Endothelial cell of umbilical vein (primary cell): ENCODE data around the gene RFX1. TPM values are rescaled to one million over a fixed set of nuclear protein-coding genes. Genes with fewer than 3 reads are reported as not detected.

Experiments used
- BruUV-seq: library from RNA; stranded (reverse); fragments of 400-500 nt; replicated peaks from 2 replicates; lab custom pipeline; 2021; lab: Mats Ljungman, UMichigan
- CTCF ChIA-PET: fragments of 300-600, 350-600 bp; sonication (Branson Sonifier 250); formaldehyde crosslinking; loops from one replicate; lab custom pipeline; 2021; ENCODE audit warnings: antibody characterized with exemption, inconsistent platforms; lab: Charles Lee
- POLR2A ChIA-PET: fragments of 300-600, 350-600 bp; sonication (Branson Sonifier 250); formaldehyde crosslinking; loops from one replicate; lab custom pipeline; 2021; ENCODE audit warnings: antibody characterized with exemption, inconsistent platforms; lab: Charles Lee
- DNase-seq: peaks from one replicate; pipeline ENCODE4 v3.0.0-alpha.2; 2011; ENCODE audit warnings: low read depth, low spot score
- FAIRE-seq: peaks from 2 replicates; lab custom pipeline; 2011; peaks lifted over from hg19 to GRCh38; lab: Jason Lieb, UNC
- H2AFZ ChIP-seq: 2 replicates; pipeline ENCODE4 v1.6.0; 2012; ENCODE audit warnings: low read depth, low read length, control low read depth, inconsistent platforms
- H3K27ac ChIP-seq: 2 replicates; pipeline ENCODE4 v1.5.1; 2011; ENCODE audit warnings: low read depth, mild to moderate bottlenecking, control low read depth, low read length, moderate library complexity; ENCODE audit not compliant: insufficient read depth
- H3K27me3 ChIP-seq, 2 experiments: 2 replicates each; pipeline versions ENCODE4 v1.6.0 to v1.6.1; 2011; ENCODE audit warnings: low read length in 2 of 2, mixed read lengths in 1 of 2; ENCODE audit not compliant: control insufficient read depth in 2 of 2, insufficient read depth in 2 of 2
- H3K36me3 ChIP-seq, 2 experiments: 2 replicates in 1 of 2; 3 replicates in 1 of 2; pipeline ENCODE4 v1.5.1; 2011; ENCODE audit warnings: low read length in 2 of 2, mild to moderate bottlenecking in 1 of 2, moderate library complexity in 1 of 2; ENCODE audit not compliant: control insufficient read depth in 2 of 2, insufficient read depth in 2 of 2; ENCODE audit errors: extremely low read depth in 1 of 2
- H3K4me1 ChIP-seq: 3 replicates; pipeline ENCODE4 v1.5.1; 2011; ENCODE audit warnings: mild to moderate bottlenecking, low read length; ENCODE audit not compliant: control insufficient read depth, insufficient read depth; ENCODE audit errors: extremely low read depth
- H3K4me2 ChIP-seq: 2 replicates; pipeline ENCODE4 v1.6.1; 2011; ENCODE audit warnings: low read length, control low read depth, mixed read lengths; ENCODE audit not compliant: insufficient read depth
- H3K4me3 ChIP-seq, 3 experiments: fragments of 200-600 bp in 1 of 3; sonication (generic), shearing (Covaris generic) in 1 of 3; replicated peaks in 1 of 3; 2 replicates each; pipeline ENCODE4 v1.5.1; 2011 to 2016; ENCODE audit warnings: control low read depth in 3 of 3, low read length in 3 of 3, mild to moderate bottlenecking in 2 of 3, inconsistent platforms in 1 of 3, low read depth in 1 of 3, moderate library complexity in 1 of 3; ENCODE audit not compliant: insufficient read depth in 1 of 3
- H3K79me2 ChIP-seq: 2 replicates; pipeline ENCODE4 v1.6.0; 2012; ENCODE audit warnings: low read length, inconsistent platforms; ENCODE audit not compliant: control insufficient read depth, insufficient read depth
- H3K9ac ChIP-seq: replicated peaks from 2 replicates; pipeline ENCODE3; 2011; ENCODE audit warnings: low read length, control low read depth; ENCODE audit not compliant: insufficient read depth; ENCODE audit errors: extremely low read depth
- H3K9me1 ChIP-seq: replicated peaks from 3 replicates; pipeline ENCODE4 v1.6.0; 2011; ENCODE audit warnings: mild to moderate bottlenecking, low read length; ENCODE audit not compliant: control insufficient read depth, insufficient read depth; ENCODE audit errors: extremely low read depth
- H3K9me3 ChIP-seq: replicated peaks from 2 replicates; pipeline ENCODE4 v1.5.1; 2012; ENCODE audit warnings: low read length, inconsistent platforms; ENCODE audit not compliant: control insufficient read depth, insufficient read depth
- H4K20me1 ChIP-seq: replicated peaks from 2 replicates; pipeline ENCODE3; 2011; ENCODE audit warnings: mild to moderate bottlenecking, low read length; ENCODE audit not compliant: control insufficient read depth, insufficient read depth; ENCODE audit errors: extremely low read depth
- EZH2 ChIP-seq: IDR thresholded peaks from 2 replicates; pipeline ENCODE4 v1.6.1; 2012; ENCODE audit warnings: borderline replicate concordance, low read depth, mild to moderate bottlenecking, moderate library complexity, low read length, inconsistent platforms; ENCODE audit not compliant: severe bottlenecking
- FOS ChIP-seq: IDR thresholded peaks from 2 replicates; pipeline ENCODE4 v1.6.1; 2011; ENCODE audit warnings: mild to moderate bottlenecking, low read length, moderate library complexity, borderline replicate concordance; ENCODE audit not compliant: insufficient read depth
- GATA2 ChIP-seq: IDR thresholded peaks from 2 replicates; pipeline ENCODE4 v1.7.0; 2011; ENCODE audit warnings: low read depth, mild to moderate bottlenecking, moderate library complexity, mixed read lengths, low read length; ENCODE audit not compliant: insufficient read length, insufficient read depth
- JUN ChIP-seq: IDR thresholded peaks from 2 replicates; pipeline ENCODE4 v1.6.1; 2011; ENCODE audit warnings: borderline replicate concordance, low read depth; ENCODE audit not compliant: insufficient read length, insufficient read depth
- MYC ChIP-seq: IDR thresholded peaks from one replicate; pipeline ENCODE4 v1.6.1; 2011; ENCODE audit warnings: mild to moderate bottlenecking, low read depth, low read length
- POLR2A ChIP-seq: IDR thresholded peaks from 2 replicates; pipeline ENCODE4 v1.6.1; 2012; ENCODE audit warnings: low read depth, mild to moderate bottlenecking, control low read depth, low read length
- POLR2AphosphoS5 ChIP-seq: IDR thresholded peaks from 2 replicates; pipeline ENCODE4 v1.6.1; 2012; ENCODE audit warnings: low read depth, mild to moderate bottlenecking, control low read depth, low read length, moderate library complexity; ENCODE audit not compliant: insufficient read depth
- dilution Hi-C: fragments of 300-500 bp; cut with MboI; formaldehyde crosslinking; loops from one replicate; pipeline ENCODE4 v1.15.0; 2019; ENCODE audit warnings: low sequenced_read_pairs; ENCODE audit not compliant: extremely low pct_ligation_motif_present
- intact Hi-C: fragments of 100-400 bp; cut with micrococcal nuclease; formaldehyde crosslinking; loops from one replicate; pipeline ENCODE4 v1.10.0; 2022
- polyA plus RNA-seq, 4 experiments: library from polyadenylated mRNA; depleted of rRNA in 3 of 4; stranded (reverse) in 3 of 4; unstranded in 1 of 4; fragments of >200 nt; gene quantifications; 2 replicates each; pipeline versions ENCODE4 v1.2.1 to v1.2.3, GENCODE V29; 2011 to 2012; ENCODE audit warnings: missing spikeins in 1 of 4
- total RNA-seq: library from RNA; stranded (reverse); gene quantifications from 2 replicates; pipeline ENCODE4 v1.2.3, GENCODE V29; 2021
- TF ChIP-seq, protein P1 (sequence below), 2 donors: IDR thresholded peaks; 1 replicate in 1 of 2; 2 replicates in 1 of 2; pipeline ENCODE4 v1.5.1; 2011; ENCODE audit warnings: low read length in 2 of 2, mild to moderate bottlenecking in 2 of 2, moderate library complexity in 2 of 2, control low read depth in 1 of 2, inconsistent platforms in 1 of 2, low read depth in 1 of 2; ENCODE audit not compliant: insufficient read depth in 1 of 2; ENCODE audit errors: extremely low read depth in 1 of 2
- TF ChIP-seq, protein P2 (sequence below): IDR thresholded peaks from 2 replicates; pipeline ENCODE4 v1.6.1; 2011; ENCODE audit not compliant: insufficient read depth, insufficient read length

Gene RFX1
- total and polyA plus RNA-seq, 2 donors (not counting 3 experiments of a cell fraction or from before 2014, with no cell fraction given), result 2.3 to 14.7 TPM

GRCh38 chr19:13969897-13970296 lies 36.2 kb downstream of the RFX1 start:
- dilution Hi-C loops (no loop called here), intact Hi-C loops (no loop called here)
- no peaks in the 10 kb centered on the region for H4K20me1 ChIP-seq
- peaks cover 0 to 30% of the 10 kb centered on the region in 2 experiments for H3K36me3 ChIP-seq
- ChIA-PET POLR2A (no interaction called here), CTCF (interaction anchor here (1.5 to 1.6 kb wide), 2 partner anchors 62 to 78 kb away, joined by 4 read pairs; partner anchors contain the start of gene IL27RA)
- FAIRE-seq (no peak), DNase-seq (no peak)
- H3K9me1 ChIP-seq, result no peaks in the 10 kb centered on the region
- H3K9ac ChIP-seq, result no peak overlapping the region
- H3K9me3 ChIP-seq, result no peaks in the 10 kb centered on the region
- no peak overlapping the region for H2AFZ ChIP-seq
- no peak overlapping the region for H3K4me2 ChIP-seq
- H3K4me3 ChIP-seq, result no peak overlapping the region
- H3K79me2 ChIP-seq, result no peaks in the 10 kb centered on the region
- no TSS peak for BruUV-seq
- no peaks in the 10 kb centered on the region for H3K27me3 ChIP-seq
- H3K27ac ChIP-seq, result no peak overlapping the region
- TF ChIP-seq GATA2 (no peak), MYC (no peak), FOS (no peak), JUN (no peak), POLR2A (no peak), EZH2 (no peak), POLR2AphosphoS5 (no peak)
- TF ChIP-seq, protein P1, sequence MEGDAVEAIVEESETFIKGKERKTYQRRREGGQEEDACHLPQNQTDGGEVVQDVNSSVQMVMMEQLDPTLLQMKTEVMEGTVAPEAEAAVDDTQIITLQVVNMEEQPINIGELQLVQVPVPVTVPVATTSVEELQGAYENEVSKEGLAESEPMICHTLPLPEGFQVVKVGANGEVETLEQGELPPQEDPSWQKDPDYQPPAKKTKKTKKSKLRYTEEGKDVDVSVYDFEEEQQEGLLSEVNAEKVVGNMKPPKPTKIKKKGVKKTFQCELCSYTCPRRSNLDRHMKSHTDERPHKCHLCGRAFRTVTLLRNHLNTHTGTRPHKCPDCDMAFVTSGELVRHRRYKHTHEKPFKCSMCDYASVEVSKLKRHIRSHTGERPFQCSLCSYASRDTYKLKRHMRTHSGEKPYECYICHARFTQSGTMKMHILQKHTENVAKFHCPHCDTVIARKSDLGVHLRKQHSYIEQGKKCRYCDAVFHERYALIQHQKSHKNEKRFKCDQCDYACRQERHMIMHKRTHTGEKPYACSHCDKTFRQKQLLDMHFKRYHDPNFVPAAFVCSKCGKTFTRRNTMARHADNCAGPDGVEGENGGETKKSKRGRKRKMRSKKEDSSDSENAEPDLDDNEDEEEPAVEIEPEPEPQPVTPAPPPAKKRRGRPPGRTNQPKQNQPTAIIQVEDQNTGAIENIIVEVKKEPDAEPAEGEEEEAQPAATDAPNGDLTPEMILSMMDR (IDR thresholded peaks at IDR 0.05; ENCODE audit: extremely low read depth in 1 of 2, insufficient read depth in 1 of 2, low read depth in 1 of 2, low read length in 2 of 2), result no peak
- TF ChIP-seq, protein P2, sequence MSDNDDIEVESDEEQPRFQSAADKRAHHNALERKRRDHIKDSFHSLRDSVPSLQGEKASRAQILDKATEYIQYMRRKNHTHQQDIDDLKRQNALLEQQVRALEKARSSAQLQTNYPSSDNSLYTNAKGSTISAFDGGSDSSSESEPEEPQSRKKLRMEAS, result no peak
- no peaks in the 10 kb centered on the region for H3K4me1 ChIP-seq
